Neural cell (in vitro differentiated cells): ENCODE data around the gene MAP3K7CL. TPM values are rescaled to one million over a fixed set of nuclear protein-coding genes. Genes with fewer than 3 reads are reported as not detected.
"Not testable (repeated sequence)": the region's sequence is repeated elsewhere in the genome, so short reads cannot be mapped to it uniquely, and the experiment has no call there.

Experiments used
- H2AFZ ChIP-seq: fragments of 200-600, 300-800 bp; sonication (generic), shearing (Covaris generic); 2 replicates; pipeline ENCODE4 v1.6.0; 2014; ENCODE audit warnings: low read depth, mild to moderate bottlenecking, antibody characterized with exemption, low read length, moderate library complexity
- H3F3A ChIP-seq: fragments of 200-600 bp; shearing (Covaris generic); 2 replicates; pipeline ENCODE4 v1.6.1; 2016; ENCODE audit warnings: mild to moderate bottlenecking, moderate library complexity, mixed read lengths, antibody characterized with exemption, low read length; ENCODE audit not compliant: insufficient read depth, poor library complexity, severe bottlenecking
- H3K27ac ChIP-seq: fragments of 200-600, 300-800 bp; sonication (generic), shearing (Covaris generic); 2 replicates; pipeline ENCODE4 v1.5.1; 2014; ENCODE audit warnings: mild to moderate bottlenecking, low read length, moderate library complexity
- H3K27me3 ChIP-seq: fragments of 300-800, 200-600 bp; sonication (generic), shearing (Covaris generic); 2 replicates; pipeline ENCODE4 v1.6.0; 2014; ENCODE audit warnings: mild to moderate bottlenecking, low read depth, low read length, moderate library complexity; ENCODE audit not compliant: insufficient read depth
- H3K36me3 ChIP-seq: fragments of 300-800, 200-600 bp; sonication (generic), shearing (Covaris generic); 2 replicates; pipeline ENCODE4 v1.5.1; 2014; ENCODE audit warnings: mild to moderate bottlenecking, antibody characterized with exemption, low read length, moderate library complexity; ENCODE audit not compliant: insufficient read depth
- H3K4me2 ChIP-seq: fragments of 300-800, 200-600 bp; sonication (generic), shearing (Covaris generic); 2 replicates; pipeline ENCODE4 v1.6.0; 2014; ENCODE audit warnings: mild to moderate bottlenecking, low read length
- H3K4me3 ChIP-seq: fragments of 300-800, 200-600 bp; sonication (generic), shearing (Covaris generic); 2 replicates; pipeline ENCODE4 v1.5.1; 2014; ENCODE audit warnings: mild to moderate bottlenecking, low read length, moderate library complexity
- H3K79me2 ChIP-seq: fragments of 200-600 bp; shearing (Covaris generic); replicated peaks from 2 replicates; pipeline ENCODE4 v1.6.0; 2014; ENCODE audit warnings: mild to moderate bottlenecking, low read length, moderate library complexity; ENCODE audit not compliant: insufficient read depth
- H3K9ac ChIP-seq: fragments of 300-800, 200-600 bp; sonication (generic), shearing (Covaris generic); 2 replicates; pipeline ENCODE4 v1.6.1; 2016; ENCODE audit warnings: mild to moderate bottlenecking, low read length, mixed read lengths
- H3K9me2 ChIP-seq: fragments of 200-600 bp; shearing (Covaris generic); 2 replicates; pipeline ENCODE4 v1.6.1; 2016; ENCODE audit warnings: mild to moderate bottlenecking, low read length, mixed read lengths; ENCODE audit not compliant: insufficient read depth
- H3K9me3 ChIP-seq: fragments of 200-600, 300-800 bp; sonication (generic), shearing (Covaris generic); 2 replicates; pipeline ENCODE4 v1.6.1; 2016; ENCODE audit warnings: mild to moderate bottlenecking, mixed run types, low read length, moderate library complexity, mixed read lengths
- H4K20me1 ChIP-seq: fragments of 200-600 bp; shearing (Covaris generic); 2 replicates; pipeline ENCODE4 v1.6.1; 2016; ENCODE audit warnings: mild to moderate bottlenecking, mixed run types; ENCODE audit not compliant: insufficient read depth
- EP300 ChIP-seq: fragments of 450-650 bp; conservative IDR thresholded peaks from 2 replicates; pipeline ENCODE4 v1.6.1; 2014; ENCODE audit warnings: antibody characterized with exemption, mild to moderate bottlenecking, moderate library complexity; ENCODE audit not compliant: poor library complexity, severe bottlenecking
- EZH2 ChIP-seq: fragments of 200-600, 300-800 bp; shearing (Covaris generic), sonication (generic); IDR thresholded peaks from 2 replicates; pipeline ENCODE4 v1.6.1; 2014; ENCODE audit warnings: antibody characterized with exemption, low read length, borderline replicate concordance, mild to moderate bottlenecking; ENCODE audit not compliant: insufficient read depth, poor library complexity, severe bottlenecking
- MXI1 ChIP-seq: fragments of 450-650 bp; conservative IDR thresholded peaks from 2 replicates; pipeline ENCODE4 v1.6.1; 2014; ENCODE audit warnings: antibody characterized with exemption, mild to moderate bottlenecking; ENCODE audit not compliant: poor library complexity, severe bottlenecking
- POLR2AphosphoS5 ChIP-seq: IDR thresholded peaks from 2 replicates; pipeline ENCODE4 v1.6.1; 2012
- RAD21 ChIP-seq: fragments of 450-650 bp; conservative IDR thresholded peaks from 2 replicates; pipeline ENCODE4 v1.6.1; 2014; ENCODE audit warnings: antibody characterized with exemption, mild to moderate bottlenecking, moderate library complexity
- REST ChIP-seq: IDR thresholded peaks from 2 replicates; pipeline ENCODE4 v1.6.1; 2012; ENCODE audit warnings: borderline replicate concordance
- SMC3 ChIP-seq: fragments of 450-650 bp; conservative IDR thresholded peaks from 2 replicates; pipeline ENCODE4 v1.6.1; 2014; ENCODE audit warnings: antibody characterized with exemption, mild to moderate bottlenecking, moderate library complexity; ENCODE audit not compliant: poor library complexity
- TAF1 ChIP-seq: IDR thresholded peaks from 2 replicates; pipeline ENCODE4 v1.6.1; 2012; ENCODE audit warnings: low read depth
- polyA plus RNA-seq: library from polyadenylated mRNA; depleted of rRNA; stranded (reverse); fragments of >200 nt; gene quantifications from 2 replicates; pipeline ENCODE4 v1.2.3, GENCODE V29; 2014
- TF ChIP-seq, protein P1 (sequence below): fragments of 450-650 bp; IDR thresholded peaks from 2 replicates; pipeline ENCODE4 v1.5.1; 2014; ENCODE audit warnings: antibody characterized with exemption, mild to moderate bottlenecking, moderate library complexity; ENCODE audit not compliant: poor library complexity, severe bottlenecking

Gene MAP3K7CL
- polyA plus RNA-seq, 1 donor from 2014 or later, result not detected

GRCh38 chr21:29166323-29166722 is 35.9 kb downstream of the MAP3K7CL start:
- Histone ChIP-seq H3K9me2 (no peaks in the 10 kb centered on the region), H2AFZ (no peak overlapping the region), H3K27me3 (no peaks in the 10 kb centered on the region), H3K9me3 (no peaks in the 10 kb centered on the region), H3K4me2 (no peak overlapping the region), H3K4me3 (no peak overlapping the region), H3K9ac (no peak overlapping the region), H3K36me3 (no peaks in the 10 kb centered on the region), H4K20me1 (no peaks in the 10 kb centered on the region), H3K27ac (no peak overlapping the region), H3F3A (no peaks in the 10 kb centered on the region), H3K79me2 (no peaks in the 10 kb centered on the region)
- TF ChIP-seq, protein P1, sequence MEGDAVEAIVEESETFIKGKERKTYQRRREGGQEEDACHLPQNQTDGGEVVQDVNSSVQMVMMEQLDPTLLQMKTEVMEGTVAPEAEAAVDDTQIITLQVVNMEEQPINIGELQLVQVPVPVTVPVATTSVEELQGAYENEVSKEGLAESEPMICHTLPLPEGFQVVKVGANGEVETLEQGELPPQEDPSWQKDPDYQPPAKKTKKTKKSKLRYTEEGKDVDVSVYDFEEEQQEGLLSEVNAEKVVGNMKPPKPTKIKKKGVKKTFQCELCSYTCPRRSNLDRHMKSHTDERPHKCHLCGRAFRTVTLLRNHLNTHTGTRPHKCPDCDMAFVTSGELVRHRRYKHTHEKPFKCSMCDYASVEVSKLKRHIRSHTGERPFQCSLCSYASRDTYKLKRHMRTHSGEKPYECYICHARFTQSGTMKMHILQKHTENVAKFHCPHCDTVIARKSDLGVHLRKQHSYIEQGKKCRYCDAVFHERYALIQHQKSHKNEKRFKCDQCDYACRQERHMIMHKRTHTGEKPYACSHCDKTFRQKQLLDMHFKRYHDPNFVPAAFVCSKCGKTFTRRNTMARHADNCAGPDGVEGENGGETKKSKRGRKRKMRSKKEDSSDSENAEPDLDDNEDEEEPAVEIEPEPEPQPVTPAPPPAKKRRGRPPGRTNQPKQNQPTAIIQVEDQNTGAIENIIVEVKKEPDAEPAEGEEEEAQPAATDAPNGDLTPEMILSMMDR, result no peak
- TF ChIP-seq EZH2 (no peak), TAF1 (no peak)

- no peaks in the 10 kb centered on the region for H3K9me2 ChIP-seq
- H2AFZ ChIP-seq, result no peak overlapping the region
- H3K4me2 ChIP-seq, result no peak overlapping the region
- H3K27me3 ChIP-seq, result no peaks in the 10 kb centered on the region
- no peak overlapping the region for H3K9ac ChIP-seq
- no peaks in the 10 kb centered on the region for H3K36me3 ChIP-seq
- H4K20me1 ChIP-seq, result no peaks in the 10 kb centered on the region
- no peak overlapping the region for H3K4me3 ChIP-seq
- H3F3A ChIP-seq, result no peaks in the 10 kb centered on the region
- H3K79me2 ChIP-seq, result no peaks in the 10 kb centered on the region
- TF ChIP-seq POLR2AphosphoS5, result no peak
- TF ChIP-seq EZH2, result no peak
- TF ChIP-seq, protein P1, result no peak
- TF ChIP-seq EP300, result no peak
- no peak for TF ChIP-seq RAD21
- no peak for TF ChIP-seq SMC3
- TF ChIP-seq TAF1, result no peak
- TF ChIP-seq MXI1, result no peak
- no peak for TF ChIP-seq REST
- H3K27ac ChIP-seq, result no peak overlapping the region
- H3K9me3 ChIP-seq, result no peaks in the 10 kb centered on the region
Observed at GRCh38 chr21:29166853-29167252, 36.4 kb downstream of the MAP3K7CL start.

DNA sequence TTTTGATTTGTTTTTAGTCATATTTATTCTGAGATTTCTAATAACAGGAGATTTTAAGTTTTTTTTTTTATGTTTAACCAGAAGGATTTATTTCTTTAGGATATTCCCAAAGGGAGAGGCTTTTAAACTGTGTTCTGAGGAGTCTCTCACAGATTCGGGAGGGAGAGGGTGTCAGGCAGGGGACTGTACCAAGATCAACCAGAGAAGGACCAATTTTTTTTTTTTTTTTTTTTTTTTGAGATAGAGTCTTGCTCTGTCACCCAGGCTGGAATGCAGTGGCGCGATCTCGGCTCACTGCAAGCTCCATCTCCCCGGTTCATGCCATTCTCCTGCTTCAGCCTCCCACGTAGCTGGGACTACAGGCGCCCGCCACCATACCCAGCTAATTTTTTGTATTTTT is 37.0 kb downstream of the MAP3K7CL start:
- not testable (repeated sequence) for H2AFZ ChIP-seq, H3K36me3 ChIP-seq, H3K4me3 ChIP-seq, H3K9me2 ChIP-seq, H4K20me1 ChIP-seq, H3K4me2 ChIP-seq, H3K27me3 ChIP-seq, H3K27ac ChIP-seq, H3K9me3 ChIP-seq, H3K79me2 ChIP-seq, H3K9ac ChIP-seq, H3F3A ChIP-seq
